GM12878 (cell line): ENCODE measurements around the gene MYO6. TPM values are rescaled to one million over a fixed set of nuclear protein-coding genes. Genes with fewer than 3 reads are reported as not detected.

Experiments used
- CHD1 ChIP-seq: IDR thresholded peaks from 2 replicates; pipeline ENCODE4 v1.6.1; 2012; ENCODE audit warnings: low read depth, low read length, improper control_type of control experiment
- JUNB ChIP-seq: IDR thresholded peaks from 2 replicates; pipeline ENCODE4 v1.6.1; 2016; ENCODE audit warnings: antibody characterized with exemption, mild to moderate bottlenecking
- MEF2B ChIP-seq: fragments of 450-650 bp; IDR thresholded peaks from 2 replicates; pipeline ENCODE4 v1.6.1; 2018; ENCODE audit warnings: mild to moderate bottlenecking, moderate library complexity; ENCODE audit not compliant: partially characterized antibody, poor library complexity, severe bottlenecking
- NFIC ChIP-seq: IDR thresholded peaks from 2 replicates; pipeline ENCODE4 v1.6.1; 2012; ENCODE audit warnings: low read depth, mild to moderate bottlenecking, inconsistent platforms, low read length, moderate library complexity
- POLR2AphosphoS5 ChIP-seq: IDR thresholded peaks from 2 replicates; pipeline ENCODE4 v1.6.1; 2011; ENCODE audit warnings: mild to moderate bottlenecking, low read length, inconsistent platforms
- RB1 ChIP-seq: fragments of 450-650 bp; formaldehyde crosslinking; IDR thresholded peaks from 2 replicates; pipeline ENCODE4 v1.6.1; 2017; ENCODE audit warnings: mild to moderate bottlenecking, borderline replicate concordance
- RFX5 ChIP-seq: IDR thresholded peaks from 2 replicates; pipeline ENCODE4 v1.6.1; 2011; ENCODE audit warnings: low read depth, low read length, improper control_type of control experiment
- RUNX3 ChIP-seq: IDR thresholded peaks from 2 replicates; pipeline ENCODE4 v1.6.1; 2012; ENCODE audit warnings: low read length, inconsistent platforms
- SREBF2 ChIP-seq: IDR thresholded peaks from 2 replicates; pipeline ENCODE4 v1.6.1; 2012; ENCODE audit warnings: mild to moderate bottlenecking, low read length
- SUPT20H ChIP-seq: IDR thresholded peaks from 2 replicates; pipeline ENCODE4 v1.6.1; 2011; ENCODE audit warnings: low read depth, mild to moderate bottlenecking, low read length, moderate library complexity, borderline replicate concordance; ENCODE audit not compliant: control insufficient read depth
- TCF3 ChIP-seq: IDR thresholded peaks from 2 replicates; pipeline ENCODE4 v1.6.1; 2012; ENCODE audit warnings: low read depth, mild to moderate bottlenecking, low read length, borderline replicate concordance; ENCODE audit not compliant: insufficient read depth
- YBX1 ChIP-seq: fragments of 450-650 bp; IDR thresholded peaks from 2 replicates; pipeline ENCODE4 v1.6.1; 2016; ENCODE audit warnings: antibody characterized with exemption
- ZNF24 ChIP-seq: fragments of 450-650 bp; IDR thresholded peaks from 2 replicates; pipeline ENCODE4 v1.6.1; 2017; ENCODE audit warnings: antibody characterized with exemption, mild to moderate bottlenecking
- ZNF622 ChIP-seq: fragments of 450-650 bp; IDR thresholded peaks from 2 replicates; pipeline ENCODE4 v1.6.1; 2017; ENCODE audit warnings: mild to moderate bottlenecking, inconsistent platforms
- polyA plus RNA-seq, 11 experiments: library from polyadenylated mRNA; depleted of rRNA in 4 of 11; unstranded in 6 of 11; stranded (reverse) in 5 of 11; fragments of >200 nt; fragmentation: Nextera tagmentation in 4 of 11; fragmentation: Illumina TruSeq in 1 of 11; extraction: Ambion mirVana in 4 of 11; extraction: Trizol in 1 of 11; gene quantifications; 1 replicate in 1 of 11; 2 replicates in 10 of 11; pipeline versions ENCODE4 v1.2.1 to v1.2.3, GENCODE V29; 2011 to 2016; ENCODE audit warnings: inconsistent platforms in 2 of 11, missing spikeins in 2 of 11, low read depth in 1 of 11
- total RNA-seq, 4 experiments: library from RNA; depleted of rRNA in 3 of 4; stranded (reverse); fragments of >200 nt in 3 of 4; fragmentation: Illumina TruSeq in 1 of 4; extraction: Trizol in 1 of 4; gene quantifications; 2 replicates each; pipeline versions ENCODE4 v1.2.1 to v1.2.3, GENCODE V29; 2013 to 2021
- TF ChIP-seq, protein P1 (sequence below): fragments of 450-650 bp; IDR thresholded peaks from 2 replicates; pipeline ENCODE4 v1.6.1; 2017; ENCODE audit warnings: mild to moderate bottlenecking, moderate library complexity
- TF ChIP-seq, protein P2 (sequence below): IDR thresholded peaks from 2 replicates; pipeline ENCODE4 v1.6.1; 2012; ENCODE audit warnings: low read depth, low read length, improper control_type of control experiment
- TF ChIP-seq, protein P3 (sequence below): fragments of 450-650 bp; IDR thresholded peaks from 2 replicates; pipeline ENCODE4 v1.6.1; 2016; ENCODE audit warnings: mild to moderate bottlenecking
- TF ChIP-seq, protein P4 (sequence below): fragments of 450-650 bp; IDR thresholded peaks from 2 replicates; pipeline ENCODE4 v1.6.1; 2018; ENCODE audit warnings: mild to moderate bottlenecking, low read depth, moderate library complexity; ENCODE audit not compliant: partially characterized antibody
- TF ChIP-seq, protein P5 (sequence below): fragments of 150-350 bp; IDR thresholded peaks from 2 replicates; pipeline ENCODE4 v1.6.1; 2014; ENCODE audit warnings: mild to moderate bottlenecking, low read depth, low read length

The MYO6 gene
- total and polyA plus RNA-seq, 10 of the 15 experiments (the other 5 are each of a cell fraction or from before 2014, with no cell fraction given) = 7.9 to 30.4 (median 16.8) TPM

GRCh38 chr6:75748003-75748742 lies 866 bp upstream of the MYO6 start (continued):
- TF ChIP-seq, protein P1, sequence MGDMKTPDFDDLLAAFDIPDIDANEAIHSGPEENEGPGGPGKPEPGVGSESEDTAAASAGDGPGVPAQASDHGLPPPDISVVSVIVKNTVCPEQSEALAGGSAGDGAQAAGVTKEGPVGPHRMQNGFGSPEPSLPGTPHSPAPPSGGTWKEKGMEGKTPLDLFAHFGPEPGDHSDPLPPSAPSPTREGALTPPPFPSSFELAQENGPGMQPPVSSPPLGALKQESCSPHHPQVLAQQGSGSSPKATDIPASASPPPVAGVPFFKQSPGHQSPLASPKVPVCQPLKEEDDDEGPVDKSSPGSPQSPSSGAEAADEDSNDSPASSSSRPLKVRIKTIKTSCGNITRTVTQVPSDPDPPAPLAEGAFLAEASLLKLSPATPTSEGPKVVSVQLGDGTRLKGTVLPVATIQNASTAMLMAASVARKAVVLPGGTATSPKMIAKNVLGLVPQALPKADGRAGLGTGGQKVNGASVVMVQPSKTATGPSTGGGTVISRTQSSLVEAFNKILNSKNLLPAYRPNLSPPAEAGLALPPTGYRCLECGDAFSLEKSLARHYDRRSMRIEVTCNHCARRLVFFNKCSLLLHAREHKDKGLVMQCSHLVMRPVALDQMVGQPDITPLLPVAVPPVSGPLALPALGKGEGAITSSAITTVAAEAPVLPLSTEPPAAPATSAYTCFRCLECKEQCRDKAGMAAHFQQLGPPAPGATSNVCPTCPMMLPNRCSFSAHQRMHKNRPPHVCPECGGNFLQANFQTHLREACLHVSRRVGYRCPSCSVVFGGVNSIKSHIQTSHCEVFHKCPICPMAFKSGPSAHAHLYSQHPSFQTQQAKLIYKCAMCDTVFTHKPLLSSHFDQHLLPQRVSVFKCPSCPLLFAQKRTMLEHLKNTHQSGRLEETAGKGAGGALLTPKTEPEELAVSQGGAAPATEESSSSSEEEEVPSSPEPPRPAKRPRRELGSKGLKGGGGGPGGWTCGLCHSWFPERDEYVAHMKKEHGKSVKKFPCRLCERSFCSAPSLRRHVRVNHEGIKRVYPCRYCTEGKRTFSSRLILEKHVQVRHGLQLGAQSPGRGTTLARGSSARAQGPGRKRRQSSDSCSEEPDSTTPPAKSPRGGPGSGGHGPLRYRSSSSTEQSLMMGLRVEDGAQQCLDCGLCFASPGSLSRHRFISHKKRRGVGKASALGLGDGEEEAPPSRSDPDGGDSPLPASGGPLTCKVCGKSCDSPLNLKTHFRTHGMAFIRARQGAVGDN = no peak
- TF ChIP-seq POLR2AphosphoS5 = no peak
- TF ChIP-seq SUPT20H = no peak
- TF ChIP-seq SREBF2 = no peak
- no peak for TF ChIP-seq CHD1
- TF ChIP-seq ZNF24 = no peak
- no peak for TF ChIP-seq RB1
- no peak for TF ChIP-seq RFX5
- TF ChIP-seq JUNB = 0 out of 2 replicates have a peak, but pooled peaks have one; percentile 6
- TF ChIP-seq MEF2B = no peak
- 0 out of 2 replicates have a peak, but pooled peaks have one; percentile 11 for TF ChIP-seq RUNX3
- TF ChIP-seq, protein P2, sequence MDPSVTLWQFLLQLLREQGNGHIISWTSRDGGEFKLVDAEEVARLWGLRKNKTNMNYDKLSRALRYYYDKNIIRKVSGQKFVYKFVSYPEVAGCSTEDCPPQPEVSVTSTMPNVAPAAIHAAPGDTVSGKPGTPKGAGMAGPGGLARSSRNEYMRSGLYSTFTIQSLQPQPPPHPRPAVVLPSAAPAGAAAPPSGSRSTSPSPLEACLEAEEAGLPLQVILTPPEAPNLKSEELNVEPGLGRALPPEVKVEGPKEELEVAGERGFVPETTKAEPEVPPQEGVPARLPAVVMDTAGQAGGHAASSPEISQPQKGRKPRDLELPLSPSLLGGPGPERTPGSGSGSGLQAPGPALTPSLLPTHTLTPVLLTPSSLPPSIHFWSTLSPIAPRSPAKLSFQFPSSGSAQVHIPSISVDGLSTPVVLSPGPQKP = no peak
- TF ChIP-seq ZNF622 = no peak
- no peak for TF ChIP-seq TCF3
- TF ChIP-seq, protein P3, sequence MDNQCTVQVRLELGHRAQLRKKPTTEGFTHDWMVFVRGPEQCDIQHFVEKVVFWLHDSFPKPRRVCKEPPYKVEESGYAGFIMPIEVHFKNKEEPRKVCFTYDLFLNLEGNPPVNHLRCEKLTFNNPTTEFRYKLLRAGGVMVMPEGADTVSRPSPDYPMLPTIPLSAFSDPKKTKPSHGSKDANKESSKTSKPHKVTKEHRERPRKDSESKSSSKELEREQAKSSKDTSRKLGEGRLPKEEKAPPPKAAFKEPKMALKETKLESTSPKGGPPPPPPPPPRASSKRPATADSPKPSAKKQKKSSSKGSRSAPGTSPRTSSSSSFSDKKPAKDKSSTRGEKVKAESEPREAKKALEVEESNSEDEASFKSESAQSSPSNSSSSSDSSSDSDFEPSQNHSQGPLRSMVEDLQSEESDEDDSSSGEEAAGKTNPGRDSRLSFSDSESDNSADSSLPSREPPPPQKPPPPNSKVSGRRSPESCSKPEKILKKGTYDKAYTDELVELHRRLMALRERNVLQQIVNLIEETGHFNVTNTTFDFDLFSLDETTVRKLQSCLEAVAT = peak; percentile 58; the same call in 1 of the 2 replicates
- no peak for TF ChIP-seq YBX1
- no peak for TF ChIP-seq NFIC
- TF ChIP-seq, protein P4, sequence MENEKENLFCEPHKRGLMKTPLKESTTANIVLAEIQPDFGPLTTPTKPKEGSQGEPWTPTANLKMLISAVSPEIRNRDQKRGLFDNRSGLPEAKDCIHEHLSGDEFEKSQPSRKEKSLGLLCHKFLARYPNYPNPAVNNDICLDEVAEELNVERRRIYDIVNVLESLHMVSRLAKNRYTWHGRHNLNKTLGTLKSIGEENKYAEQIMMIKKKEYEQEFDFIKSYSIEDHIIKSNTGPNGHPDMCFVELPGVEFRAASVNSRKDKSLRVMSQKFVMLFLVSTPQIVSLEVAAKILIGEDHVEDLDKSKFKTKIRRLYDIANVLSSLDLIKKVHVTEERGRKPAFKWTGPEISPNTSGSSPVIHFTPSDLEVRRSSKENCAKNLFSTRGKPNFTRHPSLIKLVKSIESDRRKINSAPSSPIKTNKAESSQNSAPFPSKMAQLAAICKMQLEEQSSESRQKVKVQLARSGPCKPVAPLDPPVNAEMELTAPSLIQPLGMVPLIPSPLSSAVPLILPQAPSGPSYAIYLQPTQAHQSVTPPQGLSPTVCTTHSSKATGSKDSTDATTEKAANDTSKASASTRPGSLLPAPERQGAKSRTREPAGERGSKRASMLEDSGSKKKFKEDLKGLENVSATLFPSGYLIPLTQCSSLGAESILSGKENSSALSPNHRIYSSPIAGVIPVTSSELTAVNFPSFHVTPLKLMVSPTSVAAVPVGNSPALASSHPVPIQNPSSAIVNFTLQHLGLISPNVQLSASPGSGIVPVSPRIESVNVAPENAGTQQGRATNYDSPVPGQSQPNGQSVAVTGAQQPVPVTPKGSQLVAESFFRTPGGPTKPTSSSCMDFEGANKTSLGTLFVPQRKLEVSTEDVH = peak; percentile 43
- TF ChIP-seq, protein P5, sequence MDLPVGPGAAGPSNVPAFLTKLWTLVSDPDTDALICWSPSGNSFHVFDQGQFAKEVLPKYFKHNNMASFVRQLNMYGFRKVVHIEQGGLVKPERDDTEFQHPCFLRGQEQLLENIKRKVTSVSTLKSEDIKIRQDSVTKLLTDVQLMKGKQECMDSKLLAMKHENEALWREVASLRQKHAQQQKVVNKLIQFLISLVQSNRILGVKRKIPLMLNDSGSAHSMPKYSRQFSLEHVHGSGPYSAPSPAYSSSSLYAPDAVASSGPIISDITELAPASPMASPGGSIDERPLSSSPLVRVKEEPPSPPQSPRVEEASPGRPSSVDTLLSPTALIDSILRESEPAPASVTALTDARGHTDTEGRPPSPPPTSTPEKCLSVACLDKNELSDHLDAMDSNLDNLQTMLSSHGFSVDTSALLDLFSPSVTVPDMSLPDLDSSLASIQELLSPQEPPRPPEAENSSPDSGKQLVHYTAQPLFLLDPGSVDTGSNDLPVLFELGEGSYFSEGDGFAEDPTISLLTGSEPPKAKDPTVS = 0 out of 2 replicates have a peak, but pooled peaks have one; percentile 69
